CD4-positive, alpha-beta T cell treated with Interleukin-4 for 1 hour (primary cell): ENCODE measurements around the gene LRP2BP.

Experiments
- DNase-seq, 2 donors: peaks; one replicate each; pipeline ENCODE4 v3.0.0-alpha.2; 2020 to 2022

The LRP2BP gene

GRCh38 chr4:185395238-185395955 lies at the start of gene LRP2BP:
Gene LRP2BP (minus strand): TSS chr4:185395924. CDS start chr4:185378186, 17,738 bp downstream.
- peak in 1 of 2 donors; percentile 48 for DNase-seq

- no peak for DNase-seq
Observed at GRCh38 chr4:185445209-185445608, 49.5 kb upstream of the LRP2BP start.

DNA sequence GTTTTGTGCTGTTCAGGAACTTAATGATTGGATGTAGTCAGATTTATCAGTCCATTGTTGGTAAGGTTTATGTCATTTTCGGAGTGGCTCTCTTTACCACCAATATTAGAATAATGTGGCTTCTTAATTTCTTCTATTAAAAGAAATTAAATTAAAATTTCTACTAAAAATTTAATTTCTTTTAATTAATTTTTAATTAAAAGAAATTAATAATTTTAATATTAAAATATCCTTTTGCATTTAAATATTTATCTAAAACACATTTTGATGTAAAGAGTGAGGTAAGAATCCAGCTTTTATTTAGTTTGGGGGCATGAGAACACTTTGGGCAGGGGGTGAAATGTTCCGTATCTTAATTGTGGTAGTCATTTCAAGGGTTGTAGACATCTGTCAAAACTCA lies 45.8 kb upstream of the LRP2BP start:
- DNase-seq: no peak

DNA sequence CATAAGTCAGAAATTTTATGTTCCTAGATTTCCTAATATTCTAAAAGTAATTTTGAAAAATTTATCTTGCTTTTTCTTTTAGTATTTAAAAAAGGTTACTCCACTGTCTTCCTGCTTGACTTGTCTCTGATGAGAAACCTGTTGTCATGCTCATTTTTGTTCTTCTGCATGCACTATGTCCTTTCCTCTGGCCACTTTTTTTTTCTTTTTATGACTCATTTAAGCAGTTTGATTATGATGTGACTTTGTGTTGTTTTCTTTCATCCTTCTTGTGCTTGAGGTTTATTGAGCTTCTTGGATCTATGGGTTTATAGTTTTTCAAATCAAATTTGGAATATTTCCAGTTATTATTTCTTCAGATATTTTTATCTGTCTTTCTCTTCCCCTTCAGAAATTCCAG lies 42.1 kb upstream of the LRP2BP start:
- DNase-seq: no peak

- DNase-seq: no peak
Observed at GRCh38 chr4:185435466-185435865, 39.7 kb upstream of the LRP2BP start.

DNA sequence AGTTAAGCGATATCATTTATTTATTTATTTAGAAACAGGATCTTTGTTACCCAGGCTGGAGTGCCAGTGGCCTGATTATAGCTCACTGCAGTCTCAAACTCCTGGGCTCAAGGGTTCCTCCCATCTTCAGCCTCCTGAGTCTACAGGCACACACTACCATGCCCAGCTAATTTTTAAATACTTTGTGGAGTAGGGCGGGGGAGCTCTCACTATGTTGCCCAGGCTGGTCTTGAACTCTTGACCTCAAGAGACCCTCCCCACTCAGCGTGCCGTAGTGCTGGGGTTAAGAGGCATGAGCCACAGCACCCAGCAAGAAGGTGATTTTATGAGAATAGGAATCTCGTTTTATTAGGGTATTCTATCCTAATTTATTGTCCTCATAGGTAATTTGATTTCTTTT lies 33.9 kb upstream of the LRP2BP start:
- no peak for DNase-seq

DNA sequence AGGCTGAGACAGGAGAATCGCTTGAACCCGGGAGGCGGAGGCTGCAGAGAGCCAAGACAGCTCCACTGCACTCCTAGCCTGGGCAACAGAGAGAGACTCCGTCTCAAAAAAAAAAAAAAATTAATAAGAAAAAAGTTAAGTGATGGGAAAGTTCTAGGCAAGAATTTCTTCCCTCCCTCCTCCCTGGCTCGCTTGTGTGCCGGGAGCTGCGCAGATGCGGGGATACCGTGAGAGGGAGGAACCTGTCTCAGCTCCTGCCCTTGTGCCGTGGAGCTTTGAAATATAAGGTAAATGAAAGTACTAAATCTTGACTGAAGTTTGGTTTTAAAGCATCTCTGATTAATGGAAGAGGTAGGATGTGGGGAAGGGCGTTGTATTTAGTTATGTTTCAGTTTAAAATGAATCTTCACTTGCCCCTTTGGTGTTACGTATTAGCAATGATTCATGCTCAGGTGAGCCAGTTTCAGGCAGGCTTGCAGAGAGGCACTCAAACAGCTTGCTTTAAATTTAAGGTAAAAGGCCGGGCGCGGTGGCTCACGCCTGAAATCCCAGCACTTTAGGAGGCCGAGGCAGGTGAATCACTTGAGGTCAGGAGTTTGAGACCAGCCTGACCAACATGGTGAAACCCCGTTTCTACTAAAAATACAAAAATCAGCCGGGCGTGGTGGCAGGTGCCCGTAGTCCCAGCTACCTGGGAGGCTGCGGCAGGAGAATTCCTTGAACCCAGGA lies 31.4 kb upstream of the LRP2BP start:
- DNase-seq: no peak

DNA sequence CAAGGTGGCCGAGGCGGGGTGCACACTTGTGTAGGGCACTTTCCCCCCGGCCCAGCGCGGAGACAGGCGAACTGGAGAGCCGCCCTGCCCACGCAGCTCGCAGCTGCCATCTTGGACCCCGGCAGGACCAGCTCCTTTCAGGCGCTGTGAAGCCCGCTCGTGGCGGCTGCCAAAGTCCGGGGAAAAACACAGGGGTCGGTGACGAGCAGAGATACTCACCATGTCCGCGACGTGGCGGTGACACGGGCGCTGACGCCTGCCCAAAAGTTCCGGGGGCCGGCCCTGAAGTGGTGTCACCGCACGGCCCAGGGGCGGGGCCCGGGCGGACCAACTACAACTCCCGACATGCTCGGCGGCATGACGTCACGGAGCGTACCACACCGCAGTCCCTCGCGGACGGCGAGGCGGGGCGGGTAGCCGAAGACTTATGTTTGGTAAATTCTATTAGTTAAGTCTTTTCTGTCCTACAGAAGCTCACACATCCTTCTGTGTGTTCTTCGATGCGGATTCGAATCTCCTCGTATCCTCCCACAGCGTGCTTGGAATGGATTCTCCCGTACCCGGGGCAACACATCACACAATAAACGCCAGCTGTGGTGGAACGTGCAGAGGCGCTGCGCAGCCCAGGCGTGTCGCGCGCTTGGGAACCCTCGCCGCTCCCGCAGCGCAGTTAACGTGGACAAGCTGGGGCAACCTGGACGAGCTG lies 30.1 kb upstream of the LRP2BP start, which contains the start of gene UFSP2:
Gene UFSP2 (minus strand): TSS at position 318 of the 706 bp plus-strand sequence. CDS start 96 bp downstream, at position 222.
- peak; percentile 91 to 94 for DNase-seq

- peak in 1 of 2 donors; percentile 12 for DNase-seq
Observed at GRCh38 chr4:185424905-185425646, 29.4 kb upstream of the LRP2BP start.

GRCh38 chr4:185421366-185422124 lies 25.8 kb upstream of the LRP2BP start:
- DNase-seq: no peak

DNA sequence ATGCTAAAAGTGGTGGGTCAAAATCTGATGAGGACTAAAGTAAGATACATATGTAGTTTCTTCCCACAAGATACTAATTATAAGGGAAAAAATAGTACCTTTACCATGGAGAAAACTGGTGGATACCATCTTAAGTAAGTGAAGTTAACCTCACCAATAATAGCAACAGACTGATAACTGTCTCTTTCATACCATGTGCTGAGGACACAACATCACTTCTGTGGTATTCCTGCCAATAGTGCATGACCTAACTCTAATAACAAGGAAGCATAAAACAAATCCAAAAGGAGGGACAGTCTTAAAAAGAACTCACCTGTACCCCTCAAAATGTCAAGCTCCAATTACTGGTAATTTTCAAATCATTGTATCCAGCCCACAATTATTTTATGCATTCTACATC lies 21.2 kb upstream of the LRP2BP start:
- no peak for DNase-seq

DNA sequence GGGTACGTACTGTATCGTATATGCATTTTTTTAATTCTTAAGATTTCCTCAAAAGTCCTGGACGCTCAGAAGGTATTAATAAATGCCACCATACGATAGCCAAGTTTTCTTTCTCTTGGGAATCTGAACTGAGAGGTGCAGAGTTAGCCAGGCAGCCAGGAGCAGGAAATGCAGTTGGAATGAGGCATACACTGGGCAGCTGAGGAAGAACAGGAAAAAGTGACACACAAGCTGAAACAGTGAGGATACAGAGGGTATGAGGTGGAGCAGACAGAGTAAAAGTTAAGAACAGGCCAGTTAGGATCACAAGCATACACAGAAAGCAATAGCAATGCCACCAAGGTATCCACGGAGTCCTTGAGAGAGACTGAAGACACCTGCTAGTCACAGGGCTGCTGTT lies 16.7 kb upstream of the LRP2BP start:
- no peak for DNase-seq

GRCh38 chr4:185411849-185412248 lies 16.1 kb upstream of the LRP2BP start:
- no peak for DNase-seq

- DNase-seq: no peak
Observed at GRCh38 chr4:185408432-185408831, 12.7 kb upstream of the LRP2BP start.

GRCh38 chr4:185405296-185405999 lies 9.7 kb upstream of the LRP2BP start:
- no peak for DNase-seq

DNA sequence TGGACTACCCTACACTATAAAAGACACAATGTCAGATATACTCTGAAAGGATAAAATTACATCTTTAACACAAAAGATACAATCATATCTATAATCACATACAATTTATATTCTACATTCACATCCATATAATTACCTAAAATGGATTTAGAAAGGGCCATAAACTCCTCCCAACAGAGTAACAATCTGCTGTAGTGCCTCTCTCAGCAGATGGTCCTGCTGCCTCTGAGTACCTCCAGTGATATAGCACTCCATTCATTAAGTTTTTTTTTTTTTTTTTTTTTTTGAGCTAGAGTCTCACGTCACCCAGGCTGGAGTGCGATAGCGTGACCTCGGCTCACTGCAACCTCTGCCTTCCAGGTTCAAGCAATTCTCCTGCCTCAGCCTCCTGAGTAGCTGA lies 8.3 kb upstream of the LRP2BP start:
- DNase-seq: no peak

DNA sequence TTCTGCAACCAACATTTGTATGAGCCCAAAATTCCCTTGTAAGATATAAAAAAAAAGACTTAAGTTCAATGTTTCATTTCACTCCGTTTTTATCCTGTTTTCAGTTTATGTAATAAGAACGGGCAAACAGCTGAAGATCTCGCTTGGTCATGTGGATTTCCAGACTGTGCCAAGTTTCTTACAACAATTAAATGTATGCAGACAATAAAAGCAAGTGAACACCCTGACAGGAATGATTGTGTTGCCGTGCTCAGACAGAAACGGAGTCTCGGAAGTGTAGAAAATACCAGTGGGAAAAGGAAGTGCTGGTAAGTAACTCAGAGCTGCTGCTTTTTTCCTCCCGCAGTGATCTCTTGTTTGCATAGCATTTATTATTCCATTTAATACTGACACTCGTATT lies 3.7 kb upstream of the LRP2BP start:
- no peak for DNase-seq

DNA sequence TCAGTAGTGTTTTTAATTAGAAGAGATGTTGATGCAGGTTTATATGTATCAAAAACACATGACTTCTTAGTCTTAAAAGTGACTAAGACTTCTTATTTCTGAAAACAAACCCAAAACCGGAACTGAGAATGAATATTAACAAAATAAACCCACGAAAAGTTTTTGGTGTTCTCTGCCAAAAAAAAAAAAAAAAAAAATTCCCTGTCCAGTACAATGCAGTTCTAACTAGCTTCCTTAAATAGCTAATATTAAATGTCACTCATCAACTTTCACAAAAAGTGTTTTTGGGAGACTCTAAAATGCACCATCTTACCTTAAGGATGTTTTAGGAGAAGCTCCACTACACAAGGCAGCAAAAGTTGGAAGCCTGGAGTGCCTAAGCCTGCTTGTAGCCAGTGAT lies 2.9 kb upstream of the LRP2BP start:
- DNase-seq: no peak

DNA sequence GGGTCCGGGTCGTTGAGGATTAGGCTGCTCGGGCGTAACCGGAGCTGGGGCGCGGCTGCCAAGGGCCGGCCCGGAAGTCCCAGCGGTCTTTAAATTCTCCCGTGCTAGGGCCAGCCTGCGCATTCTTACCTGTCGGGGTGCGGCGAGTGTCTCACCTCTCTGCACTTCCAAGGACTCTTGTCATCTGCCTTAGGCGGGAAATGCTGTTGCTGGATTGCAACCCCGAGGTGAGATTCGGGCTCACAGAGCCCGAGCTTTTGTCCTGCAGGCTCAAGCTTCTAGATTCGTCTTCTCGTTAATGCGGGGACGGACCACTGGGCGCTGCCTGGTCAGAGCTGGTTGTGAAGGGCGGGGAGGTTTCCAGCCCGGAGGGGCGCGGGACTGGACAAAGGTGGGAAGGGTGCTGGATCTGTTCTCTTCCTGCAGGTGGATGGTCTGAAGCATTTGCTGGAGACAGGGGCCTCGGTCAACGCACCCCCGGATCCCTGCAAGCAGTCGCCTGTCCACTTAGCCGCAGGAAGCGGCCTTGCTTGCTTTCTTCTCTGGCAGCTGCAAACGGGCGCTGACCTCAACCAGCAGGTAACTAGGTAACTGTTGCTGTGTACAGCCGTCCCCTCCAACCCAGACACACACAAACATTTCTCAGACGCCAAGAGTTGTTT lies 1.1 kb upstream of the LRP2BP start, which contains the start of gene ANKRD37:
Gene ANKRD37 (plus strand): TSS at position 118 of the 662 bp plus-strand sequence. CDS start 83 bp downstream, at position 201.
- no peak for DNase-seq

GRCh38 chr4:185395956-185396723 lies 416 bp upstream of the LRP2BP start:
- DNase-seq: peak; percentile 97
